Hepatocyte (in vitro differentiated cells): Measurements from ENCODE around the gene TEX44. TPM values are rescaled to one million over a fixed set of nuclear protein-coding genes. Genes with fewer than 3 reads are reported as not detected.
A peak's percentile ranks its signal among the peaks of the same experiment; 100 is the strongest.

Experiments
- DNase-seq: peaks from one replicate; pipeline ENCODE4 v3.0.0-alpha.2; 2016; ENCODE audit warnings: low spot score
- H2AFZ ChIP-seq: fragments of 200-600 bp; sonication (generic); 2 replicates; pipeline ENCODE4 v1.6.0; 2016; ENCODE audit warnings: antibody characterized with exemption, mild to moderate bottlenecking
- H3K27ac ChIP-seq: fragments of 200-600 bp; sonication (generic); 2 replicates; pipeline ENCODE4 v1.5.1; 2016; ENCODE audit warnings: mild to moderate bottlenecking
- H3K27me3 ChIP-seq: fragments of 200-600 bp; sonication (generic); 2 replicates; pipeline ENCODE4 v1.6.1; 2016
- H3K36me3 ChIP-seq: fragments of 200-600 bp; sonication (generic); replicated peaks from 2 replicates; pipeline ENCODE4 v1.5.1; 2016; ENCODE audit warnings: low read depth; ENCODE audit not compliant: insufficient read depth
- H3K4me1 ChIP-seq: fragments of 200-600 bp; sonication (generic); 2 replicates; pipeline ENCODE4 v1.5.1; 2016; ENCODE audit warnings: mild to moderate bottlenecking, moderate library complexity; ENCODE audit not compliant: insufficient read depth
- H3K4me2 ChIP-seq: fragments of 200-600 bp; sonication (generic); 2 replicates; pipeline ENCODE4 v1.6.0; 2016
- H3K4me3 ChIP-seq: fragments of 200-600 bp; sonication (generic); 2 replicates; pipeline ENCODE4 v1.5.1; 2016; ENCODE audit warnings: mild to moderate bottlenecking
- H3K79me2 ChIP-seq: fragments of 200-600 bp; sonication (generic); 2 replicates; pipeline ENCODE4 v1.6.0; 2017; ENCODE audit warnings: mild to moderate bottlenecking
- H3K9me2 ChIP-seq: fragments of 200-600 bp; sonication (generic); replicated peaks from 2 replicates; pipeline ENCODE4 v1.6.0; 2017; ENCODE audit warnings: mild to moderate bottlenecking; ENCODE audit not compliant: insufficient read depth
- H3K9me3 ChIP-seq: fragments of 200-600 bp; sonication (generic); 2 replicates; pipeline ENCODE4 v1.5.1; 2016; ENCODE audit warnings: low read depth, mild to moderate bottlenecking
- H4K20me1 ChIP-seq: fragments of 200-600 bp; sonication (generic); 2 replicates; pipeline ENCODE4 v1.6.0; 2016; ENCODE audit warnings: mild to moderate bottlenecking; ENCODE audit not compliant: insufficient read depth, poor library complexity, severe bottlenecking
- CTCF ChIP-seq: fragments of 200-600 bp; sonication (generic); IDR thresholded peaks from 2 replicates; pipeline ENCODE4 v1.5.1; 2016; ENCODE audit warnings: antibody characterized with exemption, mild to moderate bottlenecking; ENCODE audit not compliant: poor library complexity
- EZH2 ChIP-seq: fragments of 200-600 bp; sonication (generic); IDR thresholded peaks from 2 replicates; pipeline ENCODE4 v1.6.1; 2016; ENCODE audit warnings: antibody characterized with exemption, mild to moderate bottlenecking, borderline replicate concordance
- EZH2phosphoT487 ChIP-seq: fragments of 200-600 bp; sonication (generic); IDR thresholded peaks from one replicate; pipeline ENCODE4 v1.6.1; 2018; ENCODE audit warnings: antibody characterized with exemption, mild to moderate bottlenecking, low read depth, moderate library complexity; ENCODE audit not compliant: unreplicated experiment, severe bottlenecking
- WGBS: methylation state at CpG from one replicate; pipeline ENCODE4 v1.1.6; 2016; ENCODE audit warnings: low lambda C conversion rate; ENCODE audit errors: missing lambda C conversion rate; 5-methylcytosine and 5-hydroxymethylcytosine counted together
- polyA plus RNA-seq: library from polyadenylated mRNA; unstranded; fragments of >200 nt; fragmentation: Nextera tagmentation; extraction: Ambion mirVana; gene quantifications from 2 replicates; pipeline ENCODE4 v1.2.1, GENCODE V29; 2016
- total RNA-seq: library from RNA; depleted of rRNA; stranded (reverse); fragments of >200 nt; gene quantifications from 2 replicates; pipeline ENCODE4 v1.2.3, GENCODE V29; 2014

Gene TEX44
- total and polyA plus RNA-seq, 2 experiments from 2014 or later = not detected

GRCh38 chr2:231634951-231635875, 42.5 kb downstream of the TEX44 start:
- TF ChIP-seq EZH2phosphoT487 = no peak
- TF ChIP-seq EZH2 = no peak
- no peak for TF ChIP-seq CTCF
- no peaks in the 10 kb centered on the region for H3K9me2 ChIP-seq
- no peak overlapping the region for H3K4me2 ChIP-seq
- no peaks in the 10 kb centered on the region for H3K79me2 ChIP-seq
- H3K36me3 ChIP-seq = no peaks in the 10 kb centered on the region
- H4K20me1 ChIP-seq = no peaks in the 10 kb centered on the region
- H3K4me1 ChIP-seq = no peaks in the 10 kb centered on the region
- no peaks in the 10 kb centered on the region for H3K9me3 ChIP-seq
- DNase-seq = peak; percentile 3
- no peak overlapping the region for H3K4me3 ChIP-seq
- no peaks in the 10 kb centered on the region for H3K27me3 ChIP-seq
- no peak overlapping the region for H2AFZ ChIP-seq
- no peak overlapping the region for H3K27ac ChIP-seq
- WGBS = 70% methylated on average over 7 of the region's 8 CpGs

GRCh38 chr2:231640241-231640640, 47.6 kb downstream of the TEX44 start:
- Histone ChIP-seq H3K9me3 (no peaks in the 10 kb centered on the region), H3K4me2 (no peak overlapping the region), H3K9me2 (no peaks in the 10 kb centered on the region), H3K27me3 (no peaks in the 10 kb centered on the region), H4K20me1 (no peaks in the 10 kb centered on the region), H3K79me2 (no peaks in the 10 kb centered on the region), H3K4me1 (peaks cover 15% of the 10 kb centered on the region), H2AFZ (no peak overlapping the region), H3K27ac (no peak overlapping the region), H3K4me3 (no peak overlapping the region), H3K36me3 (no peaks in the 10 kb centered on the region)
- 86% methylated on average over 6 of the region's 6 CpGs for WGBS
- TF ChIP-seq EZH2phosphoT487 = no peak
- TF ChIP-seq EZH2 = no peak
- TF ChIP-seq CTCF = no peak
- DNase-seq = no peak

GRCh38 chr2:231640641-231641111, 48.0 kb downstream of the TEX44 start:
- no peak for TF ChIP-seq EZH2
- no peak for TF ChIP-seq EZH2phosphoT487
- no peak for TF ChIP-seq CTCF
- WGBS = 78% methylated on average over 11 of the region's 11 CpGs
- no peak overlapping the region for H2AFZ ChIP-seq

More at GRCh38 chr2:231640641-231641111, 48.0 kb downstream of the TEX44 start:
- Histone ChIP-seq H3K27me3 (no peaks in the 10 kb centered on the region), H3K36me3 (no peaks in the 10 kb centered on the region), H3K4me2 (no peak overlapping the region), H3K27ac (no peak overlapping the region), H3K9me3 (no peaks in the 10 kb centered on the region), H3K4me3 (no peak overlapping the region), H3K79me2 (no peaks in the 10 kb centered on the region), H4K20me1 (no peaks in the 10 kb centered on the region), H3K9me2 (no peaks in the 10 kb centered on the region), H3K4me1 (peaks cover 15% of the 10 kb centered on the region)
- no peak for DNase-seq
